ENCODE measurements around the gene CRIP2.
A peak's percentile ranks its signal among the peaks of the same experiment; 100 is the strongest.

The CRIP2 gene

GRCh38 chr14:105481886-105482457 is 7.4 kb downstream of the CRIP2 start:
- DNase-seq (ENCODE audit: extremely low spot score) = peak; percentile 84
- TF ChIP-seq FOXA1 (IDR thresholded peaks at IDR 0.05) = no peak
- no peak for TF ChIP-seq BHLHE40 (IDR thresholded peaks at IDR 0.05; ENCODE audit: borderline replicate concordance)
- no peak for TF ChIP-seq CTBP1 (IDR thresholded peaks at IDR 0.05; ENCODE audit: borderline replicate concordance)
- TF ChIP-seq ZNF384 (IDR thresholded peaks at IDR 0.05) = no peak
- TF ChIP-seq TARDBP (IDR thresholded peaks at IDR 0.05) = no peak
- TF ChIP-seq ELF4 (IDR thresholded peaks at IDR 0.05) = no peak
- no peak for TF ChIP-seq FOXM1 (IDR thresholded peaks at IDR 0.05; ENCODE audit: borderline replicate concordance)
- CTCF ChIA-PET = interaction anchor here (1.2 to 2.4 kb wide), 5 partner anchors 8 to 111 kb away, joined by 3 to 38 read pairs (median 9); partner anchors contain the start of gene TEDC1
- POLR2A ChIA-PET = interaction anchor here (1.9 kb wide), 1 partner anchor 8 kb away, joined by 29 read pairs; no protein-coding TSS in a partner anchor

DNA sequence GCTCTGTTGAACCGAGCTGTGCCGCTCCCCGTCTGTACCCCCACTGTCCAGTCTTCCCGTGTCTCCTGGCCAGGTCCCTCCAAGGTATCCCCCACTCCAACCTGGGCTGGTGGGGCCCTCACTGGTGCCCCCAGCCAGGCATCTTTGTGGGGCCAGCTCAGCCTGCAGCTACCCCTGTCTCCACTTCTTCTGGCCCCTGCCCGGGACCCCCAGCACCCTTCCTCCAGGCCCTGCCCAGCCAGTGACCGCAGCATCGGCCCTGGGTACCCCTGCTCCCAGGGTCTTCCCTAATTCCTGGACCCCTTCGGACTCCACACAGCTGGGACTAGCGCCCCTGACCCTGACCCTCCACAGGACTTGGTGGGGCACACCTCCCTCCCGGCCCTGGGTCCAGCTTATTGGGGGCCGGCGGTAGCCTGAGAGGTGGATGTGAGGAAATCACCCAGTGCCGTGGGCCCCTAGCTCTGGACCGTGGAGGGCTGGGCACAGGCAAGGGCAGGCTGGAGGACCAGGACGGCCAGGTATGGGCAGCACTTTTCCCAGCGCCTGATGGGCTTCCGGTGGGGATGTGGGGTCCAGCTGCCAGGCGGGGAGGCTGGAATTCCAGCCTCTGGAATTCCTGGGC is 8.0 kb downstream of the CRIP2 start:
- DNase-seq (ENCODE audit: extremely low spot score) = no peak
- ChIA-PET CTCF (interaction anchor here (1.2 to 2.4 kb wide), 2 partner anchors 7 to 34 kb away, joined by 3 to 38 read pairs; partner anchors contain the start of gene TEDC1), POLR2A (no interaction called here)

GRCh38 chr14:105483300-105484068 is 8.9 kb downstream of the CRIP2 start:
- DNase-seq (ENCODE audit: extremely low spot score) = no peak
- POLR2A ChIA-PET = no interaction called here
- CTCF ChIA-PET = no interaction called here
- TF ChIP-seq LEF1 (IDR thresholded peaks at IDR 0.05; ENCODE audit: borderline replicate concordance) = no peak
- no peak for TF ChIP-seq TARDBP (IDR thresholded peaks at IDR 0.05)
- no peak for TF ChIP-seq SP1 (IDR thresholded peaks at IDR 0.05)
- TF ChIP-seq L3MBTL2 (conservative IDR thresholded peaks at IDR 0.05) = no peak
- TF ChIP-seq FOXK2 (IDR thresholded peaks at IDR 0.05) = no peak
- no peak for TF ChIP-seq PKNOX1 (IDR thresholded peaks at IDR 0.05)
- no peak for TF ChIP-seq NFRKB (IDR thresholded peaks at IDR 0.05)
- TF ChIP-seq BHLHE40 (IDR thresholded peaks at IDR 0.05; ENCODE audit: borderline replicate concordance) = no peak
- TF ChIP-seq HDGF (IDR thresholded peaks at IDR 0.05; ENCODE audit: borderline replicate concordance) = no peak
- no peak for TF ChIP-seq SUZ12 (IDR thresholded peaks at IDR 0.05)
- TF ChIP-seq ZNF384 (IDR thresholded peaks at IDR 0.05) = no peak
- no peak for TF ChIP-seq FOXA1 (IDR thresholded peaks at IDR 0.05)
- no peak for TF ChIP-seq ELF4 (IDR thresholded peaks at IDR 0.05)
- no peak for TF ChIP-seq ARNT (IDR thresholded peaks at IDR 0.05)
- no peak for TF ChIP-seq FOXM1 (IDR thresholded peaks at IDR 0.05; ENCODE audit: borderline replicate concordance)
- no peak for TF ChIP-seq CTBP1 (IDR thresholded peaks at IDR 0.05; ENCODE audit: borderline replicate concordance)

More for the DNA sequence above, 8.0 kb downstream of the CRIP2 start:
- no peak for TF ChIP-seq LEF1 (IDR thresholded peaks at IDR 0.05; ENCODE audit: borderline replicate concordance)
- TF ChIP-seq ZNF384 (IDR thresholded peaks at IDR 0.05) = no peak
- no peak for TF ChIP-seq SUZ12 (IDR thresholded peaks at IDR 0.05)
- no peak for TF ChIP-seq ARNT (IDR thresholded peaks at IDR 0.05)
- TF ChIP-seq TARDBP (IDR thresholded peaks at IDR 0.05) = no peak
- TF ChIP-seq NFRKB (IDR thresholded peaks at IDR 0.05) = no peak
- no peak for TF ChIP-seq L3MBTL2 (conservative IDR thresholded peaks at IDR 0.05)
- no peak for TF ChIP-seq CTBP1 (IDR thresholded peaks at IDR 0.05; ENCODE audit: borderline replicate concordance)
- no peak for TF ChIP-seq SP1 (IDR thresholded peaks at IDR 0.05)
- no peak for TF ChIP-seq FOXA1 (IDR thresholded peaks at IDR 0.05)

GRCh38 chr14:105484069-105484996 is 9.7 kb downstream of the CRIP2 start:
- ChIA-PET CTCF (no interaction called here), POLR2A (no interaction called here)
- TF ChIP-seq L3MBTL2 (conservative IDR thresholded peaks at IDR 0.05) (no peak), SUZ12 (IDR thresholded peaks at IDR 0.05) (no peak), ZNF384 (IDR thresholded peaks at IDR 0.05) (no peak), CTBP1 (IDR thresholded peaks at IDR 0.05; ENCODE audit: borderline replicate concordance) (no peak), ELF4 (IDR thresholded peaks at IDR 0.05) (no peak), BHLHE40 (IDR thresholded peaks at IDR 0.05; ENCODE audit: borderline replicate concordance) (no peak), FOXM1 (IDR thresholded peaks at IDR 0.05; ENCODE audit: borderline replicate concordance) (no peak), TARDBP (IDR thresholded peaks at IDR 0.05) (no peak), HDGF (IDR thresholded peaks at IDR 0.05; ENCODE audit: borderline replicate concordance) (no peak), NFRKB (IDR thresholded peaks at IDR 0.05) (no peak), LEF1 (IDR thresholded peaks at IDR 0.05; ENCODE audit: borderline replicate concordance) (no peak), PKNOX1 (IDR thresholded peaks at IDR 0.05) (no peak), SP1 (IDR thresholded peaks at IDR 0.05) (no peak), ARNT (IDR thresholded peaks at IDR 0.05) (no peak), FOXK2 (IDR thresholded peaks at IDR 0.05) (no peak), FOXA1 (IDR thresholded peaks at IDR 0.05) (no peak)
- DNase-seq (ENCODE audit: extremely low spot score) = no peak

DNA sequence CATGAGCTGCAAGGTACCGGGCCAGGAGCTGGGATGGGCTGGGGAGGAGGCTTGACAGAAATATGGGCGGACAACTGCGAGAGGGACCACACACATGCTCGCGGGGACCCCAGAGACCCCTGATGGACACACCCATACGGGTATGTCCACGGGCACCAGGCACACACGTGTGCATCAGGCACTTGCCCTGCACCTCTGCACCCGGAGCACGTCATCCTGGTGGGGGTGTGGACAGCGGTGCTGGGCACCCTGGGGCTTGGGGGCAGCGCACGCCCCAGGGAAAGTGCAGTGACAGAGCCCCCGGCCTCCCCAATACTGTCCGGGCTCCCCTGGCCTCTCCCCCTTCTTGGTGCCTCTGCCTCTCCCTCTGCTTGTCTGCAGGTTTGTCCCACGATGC is 10.4 kb downstream of the CRIP2 start:
- TF ChIP-seq FOXA1 (IDR thresholded peaks at IDR 0.05) = no peak
- TF ChIP-seq NFRKB (IDR thresholded peaks at IDR 0.05) = no peak
- no peak for TF ChIP-seq SP1 (IDR thresholded peaks at IDR 0.05)
- TF ChIP-seq FOXM1 (IDR thresholded peaks at IDR 0.05; ENCODE audit: borderline replicate concordance) = no peak
- TF ChIP-seq ELF4 (IDR thresholded peaks at IDR 0.05) = no peak
- TF ChIP-seq SUZ12 (IDR thresholded peaks at IDR 0.05) = no peak
- no peak for TF ChIP-seq L3MBTL2 (conservative IDR thresholded peaks at IDR 0.05)
- ChIA-PET POLR2A (no interaction called here), CTCF (no interaction called here)
- DNase-seq (ENCODE audit: extremely low spot score) = no peak

Measured in HEK293T (cell line).